Activated T-cell treated with anti-CD3 and anti-CD28 coated beads, Interleukin-2, amount 50 U/mL, for 24 hours (primary cell): ENCODE results near the gene FICD.
"Not testable (repeated sequence)": the region's sequence is repeated elsewhere in the genome, so short reads cannot be mapped to it uniquely, and the experiment has no call there.

ENCODE experiments used
- DNase-seq: peaks from one replicate; pipeline ENCODE4 v3.0.0-alpha.2; 2020
- H3K27ac Mint-ChIP-seq: 2 replicates; pipeline ENCODE4 v1.8.0; 2020; ENCODE audit warnings: mild to moderate bottlenecking, mixed read lengths
- H3K27me3 Mint-ChIP-seq: 2 replicates; pipeline ENCODE4 v1.8.0; 2020; ENCODE audit warnings: mixed read lengths
- H3K36me3 Mint-ChIP-seq: 2 replicates; pipeline ENCODE4 v1.8.0; 2020; ENCODE audit warnings: low read depth, mixed read lengths
- H3K4me1 Mint-ChIP-seq: 2 replicates; pipeline ENCODE4 v1.8.0; 2020; ENCODE audit warnings: low read depth, mixed read lengths
- H3K4me3 Mint-ChIP-seq: 2 replicates; pipeline ENCODE4 v1.8.0; 2020; ENCODE audit warnings: mild to moderate bottlenecking, moderate library complexity, mixed read lengths
- H3K9me3 Mint-ChIP-seq: 2 replicates; pipeline ENCODE4 v1.8.0; 2020; ENCODE audit warnings: mixed read lengths

The FICD gene

DNA sequence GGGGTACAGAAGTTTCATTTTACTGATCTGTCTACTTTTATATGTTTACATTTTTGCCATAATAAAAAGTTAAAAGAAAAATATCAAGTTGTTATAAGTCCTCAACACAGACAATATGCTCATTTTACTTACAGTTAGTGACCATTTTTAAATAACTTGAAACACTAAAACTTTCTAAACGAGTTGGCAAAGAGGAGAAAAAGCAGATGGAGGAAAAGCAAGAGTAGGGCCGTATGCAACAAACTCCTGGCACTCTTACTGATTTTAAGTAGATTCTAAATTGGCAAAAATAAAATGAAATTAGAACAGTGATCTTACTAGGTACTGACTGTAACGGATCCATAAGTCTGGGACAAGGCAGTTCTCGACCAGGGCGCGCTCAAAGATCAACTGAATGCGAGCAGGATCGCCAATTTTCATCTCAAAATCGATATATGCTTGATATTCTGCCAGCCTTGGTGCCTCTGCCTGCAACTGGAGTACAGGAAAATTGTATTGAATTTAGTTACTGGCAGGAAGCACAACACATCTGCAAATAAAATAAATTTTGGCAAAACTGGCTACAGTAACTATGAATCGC, 23.6 kb downstream of the FICD start:
- peak overlapping the region; percentile 66 for H3K27ac Mint-ChIP-seq
- H3K9me3 Mint-ChIP-seq = no peaks in the 10 kb centered on the region
- peaks cover 91% of the 10 kb centered on the region for H3K36me3 Mint-ChIP-seq
- H3K4me3 Mint-ChIP-seq = no peak overlapping the region
- peaks cover 21% of the 10 kb centered on the region for H3K4me1 Mint-ChIP-seq
- no peaks in the 10 kb centered on the region for H3K27me3 Mint-ChIP-seq
- no peak for DNase-seq

DNA sequence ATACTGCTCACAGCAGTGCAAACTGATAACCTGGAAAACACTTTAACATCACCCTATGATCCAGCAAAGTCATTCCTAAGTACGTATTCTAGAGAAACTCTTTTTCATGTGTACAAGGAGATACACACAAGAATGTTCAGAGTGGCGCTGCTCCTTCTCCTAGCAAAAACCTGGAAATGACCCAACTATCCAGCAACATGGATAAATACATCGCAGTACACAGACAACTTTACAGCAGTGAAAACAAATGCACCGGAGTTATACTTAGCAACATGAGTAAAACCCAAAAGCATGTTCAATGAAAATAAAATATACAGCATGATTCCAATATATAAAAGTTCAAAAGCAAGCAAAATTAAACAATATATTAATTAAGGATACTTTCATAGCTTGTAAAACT, 27.2 kb downstream of the FICD start:
- DNase-seq = no peak
- H3K36me3 Mint-ChIP-seq = peaks cover 91% of the 10 kb centered on the region
- no peak overlapping the region for H3K4me3 Mint-ChIP-seq
- H3K4me1 Mint-ChIP-seq = peaks cover 27% of the 10 kb centered on the region
- no peaks in the 10 kb centered on the region for H3K9me3 Mint-ChIP-seq
- H3K27ac Mint-ChIP-seq = no peak overlapping the region
- no peaks in the 10 kb centered on the region for H3K27me3 Mint-ChIP-seq

DNA sequence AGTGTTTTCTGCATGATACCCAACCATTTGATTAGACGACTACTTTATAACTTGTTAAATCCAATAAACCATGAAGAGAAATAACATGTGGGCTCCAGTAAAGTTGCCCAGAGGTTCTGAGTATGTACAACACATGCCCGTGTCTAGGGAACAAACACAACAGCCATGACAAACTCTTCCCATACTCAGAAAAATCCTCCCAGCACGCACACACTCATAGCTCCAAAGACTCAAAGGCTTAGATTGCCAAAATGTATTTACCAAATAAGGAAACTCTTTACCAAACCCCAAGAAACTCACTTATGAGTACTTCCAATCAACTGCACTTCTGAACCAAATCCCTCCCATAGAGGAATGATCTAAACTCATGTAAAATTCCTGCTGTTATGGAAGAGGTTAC, 28.6 kb downstream of the FICD start:
- Mint-ChIP-seq H3K36me3 (peaks cover 91% of the 10 kb centered on the region), H3K4me3 (no peak overlapping the region), H3K27me3 (no peaks in the 10 kb centered on the region), H3K9me3 (no peaks in the 10 kb centered on the region), H3K4me1 (peaks cover 27% of the 10 kb centered on the region), H3K27ac (peak overlapping the region; percentile 70)
- DNase-seq = no peak

DNA sequence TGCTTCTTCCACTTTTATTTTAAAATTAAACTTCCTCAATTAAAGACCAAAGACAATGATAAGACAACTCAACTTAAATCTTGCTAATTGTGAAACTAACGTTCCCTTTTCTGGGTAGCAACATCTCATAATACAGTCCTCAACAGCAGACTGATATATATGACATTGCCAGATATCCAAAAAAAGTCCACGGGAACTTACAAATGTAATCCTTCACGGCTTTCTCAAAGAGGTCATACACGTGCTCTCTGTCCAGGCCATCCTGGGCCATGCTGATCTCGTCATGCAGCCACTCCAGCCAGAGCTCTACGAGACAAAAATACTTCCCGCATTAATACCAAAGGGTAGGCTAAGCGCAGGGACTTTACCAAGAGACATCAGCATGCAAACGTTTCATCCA, 32.6 kb downstream of the FICD start:
- no peak overlapping the region for H3K4me3 Mint-ChIP-seq
- H3K4me1 Mint-ChIP-seq = peaks cover 41% of the 10 kb centered on the region
- no peak for DNase-seq
- peaks cover 89% of the 10 kb centered on the region for H3K36me3 Mint-ChIP-seq
- no peaks in the 10 kb centered on the region for H3K27me3 Mint-ChIP-seq
- no peak overlapping the region for H3K27ac Mint-ChIP-seq
- H3K9me3 Mint-ChIP-seq = no peaks in the 10 kb centered on the region

DNA sequence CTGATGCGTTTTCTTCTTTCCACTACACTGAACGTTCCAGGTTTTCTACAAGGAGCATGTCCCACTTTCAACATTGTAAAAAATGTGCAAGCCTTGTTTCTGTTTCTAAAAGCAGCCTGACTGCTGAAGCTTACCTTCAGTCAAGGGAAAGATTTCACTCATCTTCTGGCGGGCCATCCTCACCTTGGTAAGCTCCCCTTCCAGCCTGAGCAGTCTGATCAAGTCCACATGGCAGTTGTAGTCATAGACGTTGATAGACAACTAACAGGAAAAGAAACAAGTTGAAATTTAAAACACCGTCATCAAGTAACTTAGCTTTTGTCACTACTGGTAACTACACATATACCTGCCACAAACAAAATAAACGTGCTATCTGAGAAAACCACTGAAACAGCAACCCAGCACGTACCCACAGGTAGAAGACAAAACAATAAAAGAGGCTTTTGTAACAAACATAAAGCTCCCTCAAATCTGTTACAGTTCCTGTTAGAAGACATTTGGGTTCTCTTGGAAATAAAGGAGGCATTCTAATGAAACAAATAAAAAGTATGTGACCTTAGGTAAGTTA, 34.0 kb downstream of the FICD start:
- Mint-ChIP-seq H3K27ac (peak overlapping the region; percentile 53), H3K4me1 (peaks cover 48% of the 10 kb centered on the region), H3K9me3 (no peaks in the 10 kb centered on the region), H3K4me3 (no peak overlapping the region), H3K36me3 (peaks cover 87% of the 10 kb centered on the region), H3K27me3 (no peaks in the 10 kb centered on the region)
- no peak for DNase-seq

DNA sequence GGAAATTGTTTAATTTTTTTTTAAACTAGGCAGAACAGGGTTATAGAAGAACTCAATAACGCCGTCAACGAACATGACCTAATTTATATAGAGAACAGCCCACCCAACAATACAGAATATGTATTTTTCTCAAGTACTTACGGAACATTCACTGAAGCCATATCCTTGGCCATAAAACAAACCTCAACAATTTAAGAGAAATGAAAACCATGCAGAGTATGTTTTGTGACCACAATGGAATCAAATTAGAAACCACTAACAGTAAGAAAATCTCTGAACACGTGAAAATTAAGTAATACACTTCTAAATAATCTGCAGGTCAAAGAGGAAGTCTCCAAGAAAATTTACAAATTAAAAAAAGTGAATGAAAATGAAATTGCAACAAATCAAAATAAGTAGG, 36.5 kb downstream of the FICD start:
- H3K4me3 Mint-ChIP-seq = peak overlapping the region; percentile 34
- peaks cover 83% of the 10 kb centered on the region for H3K36me3 Mint-ChIP-seq
- H3K4me1 Mint-ChIP-seq = peaks cover 64% of the 10 kb centered on the region
- H3K27ac Mint-ChIP-seq = peak overlapping the region; percentile 55
- no peaks in the 10 kb centered on the region for H3K9me3 Mint-ChIP-seq
- DNase-seq = no peak
- no peaks in the 10 kb centered on the region for H3K27me3 Mint-ChIP-seq

DNA sequence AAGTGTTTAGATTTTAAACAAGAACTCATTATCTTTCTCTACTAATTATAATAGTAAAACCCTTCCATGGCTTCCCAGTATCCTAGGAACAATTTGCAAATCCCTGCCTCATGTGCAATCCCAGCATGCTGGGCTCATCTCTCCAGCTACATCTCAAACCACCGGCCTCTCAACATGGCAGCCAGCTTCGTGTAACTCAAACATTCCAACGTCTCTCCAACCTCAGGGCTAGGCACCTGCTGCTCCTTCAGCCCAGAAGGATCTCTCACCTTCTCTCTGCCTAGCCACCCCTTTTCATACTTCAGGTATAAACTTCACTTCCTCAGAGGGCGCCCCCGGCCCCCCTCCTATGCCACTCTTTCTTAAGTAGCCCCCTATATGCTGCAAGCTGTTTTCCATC, 38.7 kb downstream of the FICD start:
- no peak for DNase-seq
- H3K36me3 Mint-ChIP-seq = peaks cover 80% of the 10 kb centered on the region
- H3K27me3 Mint-ChIP-seq = no peaks in the 10 kb centered on the region
- H3K9me3 Mint-ChIP-seq = no peaks in the 10 kb centered on the region
- no peak overlapping the region for H3K4me3 Mint-ChIP-seq
- H3K4me1 Mint-ChIP-seq = peaks cover 83% of the 10 kb centered on the region
- H3K27ac Mint-ChIP-seq = no peak overlapping the region

DNA sequence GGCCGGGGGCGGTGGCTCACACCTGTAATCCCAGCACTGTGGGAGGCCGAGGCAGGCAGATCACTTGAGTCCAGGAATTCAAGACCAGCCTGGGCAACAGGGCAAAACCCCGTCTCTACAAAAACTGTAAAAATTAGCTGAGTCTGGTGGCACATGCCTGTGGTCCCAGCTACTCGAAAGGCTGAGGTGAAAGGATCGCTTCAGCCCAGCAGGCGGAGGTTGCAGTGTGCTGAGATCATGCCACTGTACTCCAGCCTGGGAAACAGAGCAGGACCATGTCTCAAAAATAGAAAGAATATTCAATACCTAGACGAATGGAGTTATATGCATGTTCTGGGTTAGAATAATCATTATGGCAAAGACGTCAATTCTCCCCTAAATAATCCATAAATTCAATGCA, 40.3 kb downstream of the FICD start:
- peak overlapping the region; percentile 20 for H3K4me3 Mint-ChIP-seq
- H3K36me3 Mint-ChIP-seq = peaks cover 82% of the 10 kb centered on the region
- not testable (repeated sequence) for DNase-seq, H3K27me3 Mint-ChIP-seq, H3K9me3 Mint-ChIP-seq, H3K27ac Mint-ChIP-seq
- H3K4me1 Mint-ChIP-seq = peaks cover 83% of the 10 kb centered on the region

DNA sequence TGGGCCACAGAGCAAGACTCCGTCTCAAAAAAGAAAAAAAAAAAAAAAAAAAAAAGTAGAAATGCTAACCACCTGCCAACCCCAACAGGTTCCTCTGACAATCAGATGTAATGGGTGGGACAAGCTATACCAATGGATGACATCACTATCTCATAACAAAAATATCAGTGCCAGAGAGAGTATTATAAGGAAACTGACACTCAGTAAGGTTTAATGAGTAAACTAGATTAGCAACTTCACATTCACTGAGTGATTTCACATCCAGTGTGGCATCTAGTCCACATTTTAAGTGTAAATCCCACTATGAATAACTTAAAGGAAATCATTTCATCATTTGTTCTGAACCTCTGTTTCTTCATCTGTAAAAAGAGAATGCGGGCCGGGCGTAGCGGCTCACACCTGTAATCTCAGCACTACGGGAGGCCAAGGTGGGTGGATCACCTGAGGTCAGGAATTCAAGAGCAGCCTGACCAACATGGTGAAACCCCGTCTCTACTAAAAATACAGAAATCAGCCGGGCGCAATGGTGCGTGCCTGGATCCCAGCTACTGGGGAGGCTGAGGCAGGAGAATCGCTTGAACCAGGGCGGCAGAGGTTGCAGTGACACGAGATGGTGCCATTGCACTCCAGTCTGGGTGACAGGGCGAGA, 44.1 kb downstream of the FICD start:
- Mint-ChIP-seq H3K4me1 (peaks cover 63% of the 10 kb centered on the region), H3K36me3 (peaks cover 76% of the 10 kb centered on the region), H3K27ac (peak overlapping the region; percentile 100), H3K27me3 (no peaks in the 10 kb centered on the region), H3K9me3 (no peaks in the 10 kb centered on the region), H3K4me3 (peak overlapping the region; percentile 100)
- no peak for DNase-seq

DNA sequence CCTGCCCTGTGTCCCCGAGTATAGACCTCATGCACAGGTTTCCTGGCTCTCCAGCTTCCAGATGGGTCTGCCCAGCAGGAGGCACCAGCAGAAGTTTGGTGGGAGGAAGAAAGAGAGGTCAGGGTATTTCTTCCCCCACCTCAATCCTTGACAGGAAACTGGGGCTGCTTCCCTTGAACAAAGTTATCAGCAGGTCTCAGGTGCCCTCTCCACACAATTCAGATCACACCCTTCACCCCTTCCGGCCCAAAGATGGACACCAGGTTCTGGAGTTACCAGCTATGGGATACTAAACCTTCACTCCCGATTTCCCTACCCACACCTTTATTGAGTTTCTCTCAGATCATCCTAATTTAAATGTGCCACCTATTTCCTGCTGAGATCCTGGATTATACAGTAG, 44.7 kb downstream of the FICD start:
- Mint-ChIP-seq H3K27me3 (no peaks in the 10 kb centered on the region), H3K4me3 (peak overlapping the region; percentile 100), H3K9me3 (no peaks in the 10 kb centered on the region), H3K4me1 (peaks cover 66% of the 10 kb centered on the region), H3K27ac (peak overlapping the region; percentile 100), H3K36me3 (peaks cover 80% of the 10 kb centered on the region)
- DNase-seq = no peak

DNA sequence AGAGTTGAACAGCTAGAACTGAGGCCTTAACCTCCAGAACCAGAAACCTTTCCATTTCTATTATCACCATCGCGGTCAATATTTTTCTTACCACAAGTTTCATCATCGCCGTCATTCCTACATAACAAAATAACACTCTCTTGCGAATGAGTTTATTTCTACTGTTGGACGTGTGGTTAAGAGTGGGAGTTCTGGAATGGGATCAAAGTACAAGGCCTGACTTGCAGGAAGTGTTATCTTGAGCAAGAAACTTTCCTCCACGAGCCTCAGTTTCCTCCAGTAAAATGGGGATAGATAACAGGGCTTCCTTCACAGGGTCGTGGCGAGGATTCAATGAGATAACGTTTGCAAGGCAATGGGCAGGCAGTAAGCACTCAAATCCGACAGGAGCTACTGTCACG, 45.2 kb downstream of the FICD start:
- H3K27me3 Mint-ChIP-seq = no peaks in the 10 kb centered on the region
- DNase-seq = no peak
- no peaks in the 10 kb centered on the region for H3K9me3 Mint-ChIP-seq
- H3K4me3 Mint-ChIP-seq = peak overlapping the region; percentile 100
- peak overlapping the region; percentile 100 for H3K27ac Mint-ChIP-seq
- H3K4me1 Mint-ChIP-seq = peaks cover 65% of the 10 kb centered on the region
- peaks cover 82% of the 10 kb centered on the region for H3K36me3 Mint-ChIP-seq

DNA sequence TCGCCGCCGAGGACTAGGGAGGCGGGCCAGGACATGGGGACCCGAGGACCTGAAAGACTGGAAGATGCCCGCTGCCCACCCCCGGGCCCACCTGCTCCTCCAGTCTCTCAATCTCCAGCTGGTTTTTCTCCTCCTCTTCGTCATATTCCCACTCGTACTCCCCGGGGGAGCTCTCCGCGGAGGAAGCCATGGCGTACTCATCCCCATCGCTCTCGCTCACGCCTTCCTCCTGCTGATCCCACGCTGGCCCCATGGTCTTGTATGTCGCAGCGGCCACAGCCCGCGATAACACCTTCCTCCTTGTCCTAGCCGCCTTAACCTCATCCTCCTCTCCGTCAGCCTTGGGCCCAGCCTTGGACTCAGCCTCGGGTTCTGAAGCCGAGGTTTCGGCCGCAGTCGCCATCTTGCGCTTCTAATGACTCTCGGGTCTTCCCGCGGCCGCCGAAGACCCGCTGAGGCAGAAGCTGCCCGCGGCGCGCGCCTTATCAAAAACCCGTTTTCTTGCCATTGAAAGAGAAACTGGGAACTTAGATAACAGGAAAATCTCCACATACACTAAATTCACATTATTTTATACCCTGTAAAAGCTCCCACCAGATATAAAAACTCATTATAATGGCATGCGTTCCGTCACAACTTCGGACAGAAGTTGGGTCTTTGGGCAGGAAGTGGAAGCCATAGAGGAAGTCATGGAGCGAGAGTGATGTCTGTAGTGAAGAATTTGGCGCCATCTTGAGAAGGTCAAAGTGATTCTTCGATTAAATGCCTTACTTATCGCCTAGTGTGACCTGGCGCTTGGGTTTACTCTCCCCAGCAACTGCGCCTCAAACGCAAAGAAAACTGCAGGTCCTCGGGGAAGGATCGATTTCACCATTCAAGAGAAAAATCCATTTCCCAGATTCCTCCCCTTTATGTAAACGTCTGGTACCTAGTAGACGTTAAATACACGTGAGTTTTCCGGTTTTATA, 46.0 kb downstream of the FICD start, which contains the start of gene SART3:
Gene SART3, minus strand, starts transcription at position 422 of the 968 bp plus-strand sequence. Its CDS starts 19 bp downstream, at position 403.
- H3K27me3 Mint-ChIP-seq = no peaks in the 10 kb centered on the region
- DNase-seq = peak; percentile 87
- H3K36me3 Mint-ChIP-seq = peaks cover 82% of the 10 kb centered on the region
- H3K4me1 Mint-ChIP-seq = peaks cover 65% of the 10 kb centered on the region
- H3K9me3 Mint-ChIP-seq = no peaks in the 10 kb centered on the region
- H3K4me3 Mint-ChIP-seq = peak within 1 kb of the TSS; percentile 100
- H3K27ac Mint-ChIP-seq = peak within 1 kb of the TSS; percentile 100

DNA sequence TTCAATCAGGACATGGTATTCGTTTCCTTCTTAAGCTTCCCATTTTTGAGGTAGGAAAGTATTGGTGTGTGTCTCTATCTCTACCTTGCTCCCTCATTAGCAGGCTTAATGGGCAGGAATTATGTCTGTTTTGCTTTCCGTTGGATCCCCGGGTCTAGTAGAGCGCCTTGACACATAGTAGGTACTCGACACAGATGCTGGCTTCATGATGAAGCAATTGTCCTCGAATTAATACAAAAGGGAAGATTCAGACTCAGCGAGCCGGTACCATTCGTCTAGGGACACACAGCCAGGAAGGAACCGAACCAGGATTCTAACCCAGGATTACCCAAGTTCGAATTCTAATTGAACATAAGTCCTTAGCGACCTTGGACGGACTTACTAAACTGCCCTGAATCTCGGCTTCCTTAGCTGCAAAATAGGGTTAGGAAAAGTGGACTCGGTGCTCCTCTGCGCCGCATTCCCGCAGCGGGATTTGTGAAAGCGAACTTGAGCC, 46.8 kb downstream of the FICD start:
- Mint-ChIP-seq H3K4me3 (peak overlapping the region; percentile 100), H3K27me3 (no peaks in the 10 kb centered on the region), H3K27ac (peak overlapping the region; percentile 100), H3K36me3 (peaks cover 82% of the 10 kb centered on the region), H3K4me1 (peaks cover 65% of the 10 kb centered on the region), H3K9me3 (no peaks in the 10 kb centered on the region)
- DNase-seq = no peak

DNA sequence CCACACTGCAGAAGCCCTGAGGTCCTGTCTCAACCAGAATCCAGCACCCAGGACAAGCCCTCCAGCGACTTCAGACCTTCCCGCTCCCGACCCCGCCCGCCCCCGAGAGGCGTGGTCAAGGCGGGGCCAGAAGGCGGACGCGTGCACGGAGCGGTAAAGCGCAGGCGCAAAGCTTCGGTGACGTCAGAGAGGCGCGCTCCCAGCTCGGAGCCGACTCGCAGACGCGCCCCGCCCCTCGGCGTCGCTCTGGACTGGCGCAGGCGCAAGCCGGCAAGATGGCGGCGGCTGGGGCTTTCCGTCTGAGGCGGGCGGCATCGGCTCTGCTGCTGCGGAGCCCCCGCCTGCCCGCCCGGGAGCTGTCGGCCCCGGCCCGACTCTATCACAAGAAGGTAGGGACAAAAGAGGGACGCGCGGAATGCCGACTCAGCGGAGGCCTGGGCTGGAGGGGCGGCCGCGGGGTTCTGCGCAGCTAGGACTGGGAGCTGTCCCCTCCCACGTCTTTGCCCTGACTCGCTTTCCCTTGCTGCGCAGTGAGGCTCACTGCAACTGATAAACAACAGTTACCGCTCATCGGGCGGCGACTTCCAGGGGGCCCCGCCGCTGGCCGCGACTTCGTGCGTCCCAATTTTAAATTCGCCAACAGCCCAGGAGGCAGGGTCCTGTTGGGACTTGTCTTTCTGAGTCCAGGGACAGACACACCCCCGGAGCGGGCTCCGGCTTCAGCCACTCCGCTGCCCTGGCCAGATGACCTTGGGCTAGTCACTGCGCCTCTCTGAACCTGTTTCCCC, 47.5 kb downstream of the FICD start, which contains the start of gene ISCU:
Gene ISCU, plus strand, starts transcription at position 249 of the 788 bp plus-strand sequence. Its CDS starts 27 bp downstream, at position 276.
- Mint-ChIP-seq H3K27ac (peak within 1 kb of the TSS; percentile 100), H3K4me1 (peaks cover 66% of the 10 kb centered on the region), H3K27me3 (no peaks in the 10 kb centered on the region), H3K4me3 (peak within 1 kb of the TSS; percentile 100), H3K9me3 (no peaks in the 10 kb centered on the region), H3K36me3 (peaks cover 82% of the 10 kb centered on the region)
- peak; percentile 100 for DNase-seq
